Activated B cell treated with CpG ODN at 0.5 μM for 24 hours (primary cell): ENCODE data around the gene SH3RF3. TPM values are rescaled to one million over a fixed set of nuclear protein-coding genes. Genes with fewer than 3 reads are reported as not detected.

Experiments used
- ATAC-seq: fragments of 200-7000 bp; cut with Tn5 transposase; one replicate; pipeline ENCODE4 v1.10.0; 2021; ENCODE audit warnings: low read depth, mild to moderate bottlenecking, moderate library complexity
- CTCF ChIA-PET: fragments of 350-600 bp; sonication (Branson Sonifier 250); formaldehyde crosslinking; loops from one replicate; lab custom pipeline; 2021; ENCODE audit warnings: antibody characterized with exemption; lab: Charles Lee
- POLR2A ChIA-PET: fragments of 350-600 bp; sonication (Branson Sonifier 250); formaldehyde crosslinking; loops from one replicate; lab custom pipeline; 2021; ENCODE audit warnings: antibody characterized with exemption; lab: Charles Lee
- DNase-seq: peaks from one replicate; pipeline ENCODE4 v3.0.0; 2022
- H3K27ac Mint-ChIP-seq: one replicate; pipeline ENCODE4 v1.8.0; 2020; ENCODE audit warnings: mixed read lengths
- H3K27me3 Mint-ChIP-seq: one replicate; pipeline ENCODE4 v1.8.0; 2021; ENCODE audit warnings: mixed read lengths
- H3K36me3 Mint-ChIP-seq: one replicate; pipeline ENCODE4 v1.8.0; 2021; ENCODE audit warnings: low read depth, mixed read lengths
- H3K4me1 Mint-ChIP-seq: one replicate; pipeline ENCODE4 v1.8.0; 2021; ENCODE audit warnings: mixed read lengths
- H3K4me3 Mint-ChIP-seq: one replicate; pipeline ENCODE4 v1.8.0; 2020; ENCODE audit warnings: mild to moderate bottlenecking, mixed read lengths
- H3K9me3 Mint-ChIP-seq: one replicate; pipeline ENCODE4 v1.8.0; 2020; ENCODE audit warnings: mixed read lengths
- CTCF ChIP-seq: fragments of 200-600 bp; IDR thresholded peaks from one replicate; pipeline ENCODE4 v1.8.0; 2022; ENCODE audit warnings: antibody characterized with exemption, mild to moderate bottlenecking
- intact Hi-C: fragments of 100-400 bp; cut with micrococcal nuclease; formaldehyde crosslinking; loops from one replicate; pipeline ENCODE4 v1.15.1; 2024
- total RNA-seq: library from RNA; stranded (reverse); gene quantifications from 2 replicates; pipeline ENCODE4 v1.2.3, GENCODE V29; 2022

The SH3RF3 gene
- total RNA-seq, 1 donor from 2014 or later = 0.09 TPM

DNA sequence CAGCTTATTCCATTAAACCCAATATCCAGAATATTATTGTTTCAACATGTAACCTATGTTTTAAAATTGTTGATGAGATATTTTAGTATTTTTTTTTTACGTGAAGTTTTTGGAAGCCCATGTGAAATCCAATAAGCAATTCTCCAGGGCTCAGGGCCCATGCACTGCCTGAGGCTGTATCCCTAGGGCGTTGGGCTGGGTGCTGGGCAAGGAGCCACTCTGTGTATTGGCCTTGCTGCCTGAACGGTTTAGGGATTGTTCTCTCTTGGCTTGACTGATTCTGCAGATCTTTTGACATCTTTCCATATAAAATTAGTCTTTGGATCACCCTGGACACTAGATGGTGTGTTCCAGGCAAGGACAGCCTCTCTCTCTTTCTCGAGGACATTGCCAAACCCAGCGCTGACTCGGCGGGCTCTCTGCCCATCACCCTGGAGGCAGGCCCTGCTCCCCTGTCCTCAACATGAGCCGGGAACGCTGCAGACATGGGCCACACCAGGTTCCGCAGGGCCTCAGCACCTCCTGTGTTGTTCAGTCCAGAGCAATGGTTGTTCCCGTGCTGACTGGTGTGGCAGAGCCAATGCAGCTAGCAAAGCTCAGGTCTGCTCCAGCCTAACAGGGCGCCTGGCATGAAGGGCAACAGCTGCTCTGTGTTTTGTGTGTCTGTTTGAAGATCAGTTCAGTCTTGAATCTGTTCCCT lies 321.7 kb downstream of the SH3RF3 start:
- Mint-ChIP-seq H3K4me1 (no peaks in the 10 kb centered on the region), H3K4me3 (no peak overlapping the region)
- ATAC-seq = no peak

DNA sequence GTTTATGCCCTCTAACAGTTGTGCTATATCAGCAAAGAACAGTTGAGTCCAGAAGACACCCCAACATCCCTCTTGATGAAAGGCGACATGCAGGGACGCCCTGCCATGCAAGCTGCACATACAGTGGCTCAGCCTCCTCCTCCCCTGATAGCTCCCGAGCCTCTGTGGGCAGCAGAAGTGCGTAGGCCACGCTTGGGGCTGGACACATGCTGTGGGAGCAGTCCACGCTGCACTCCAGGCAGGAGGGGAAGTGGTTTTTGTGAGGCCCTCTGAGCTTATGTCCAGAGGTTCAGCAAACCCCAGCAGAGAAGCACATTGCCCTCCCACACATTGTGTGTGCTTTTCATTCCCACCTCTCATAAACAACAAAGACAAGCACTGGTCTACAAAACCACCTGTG lies 322.7 kb downstream of the SH3RF3 start:
- CTCF ChIA-PET = no interaction called here
- ATAC-seq (no peak), DNase-seq (no peak)
- Mint-ChIP-seq H3K4me1 (no peaks in the 10 kb centered on the region), H3K27me3 (no peaks in the 10 kb centered on the region), H3K9me3 (no peaks in the 10 kb centered on the region), H3K4me3 (no peak overlapping the region), H3K27ac (no peak overlapping the region), H3K36me3 (no peaks in the 10 kb centered on the region)
- intact Hi-C loops = no loop called here
- POLR2A ChIA-PET = no interaction called here
- TF ChIP-seq CTCF = no peak

More for the DNA sequence above, 321.7 kb downstream of the SH3RF3 start:
- intact Hi-C loops = no loop called here
- ChIA-PET POLR2A (no interaction called here), CTCF (no interaction called here)
- H3K9me3 Mint-ChIP-seq = no peaks in the 10 kb centered on the region
- no peak overlapping the region for H3K27ac Mint-ChIP-seq
- no peaks in the 10 kb centered on the region for H3K27me3 Mint-ChIP-seq
- no peak for TF ChIP-seq CTCF
- DNase-seq = no peak
- H3K36me3 Mint-ChIP-seq = no peaks in the 10 kb centered on the region

DNA sequence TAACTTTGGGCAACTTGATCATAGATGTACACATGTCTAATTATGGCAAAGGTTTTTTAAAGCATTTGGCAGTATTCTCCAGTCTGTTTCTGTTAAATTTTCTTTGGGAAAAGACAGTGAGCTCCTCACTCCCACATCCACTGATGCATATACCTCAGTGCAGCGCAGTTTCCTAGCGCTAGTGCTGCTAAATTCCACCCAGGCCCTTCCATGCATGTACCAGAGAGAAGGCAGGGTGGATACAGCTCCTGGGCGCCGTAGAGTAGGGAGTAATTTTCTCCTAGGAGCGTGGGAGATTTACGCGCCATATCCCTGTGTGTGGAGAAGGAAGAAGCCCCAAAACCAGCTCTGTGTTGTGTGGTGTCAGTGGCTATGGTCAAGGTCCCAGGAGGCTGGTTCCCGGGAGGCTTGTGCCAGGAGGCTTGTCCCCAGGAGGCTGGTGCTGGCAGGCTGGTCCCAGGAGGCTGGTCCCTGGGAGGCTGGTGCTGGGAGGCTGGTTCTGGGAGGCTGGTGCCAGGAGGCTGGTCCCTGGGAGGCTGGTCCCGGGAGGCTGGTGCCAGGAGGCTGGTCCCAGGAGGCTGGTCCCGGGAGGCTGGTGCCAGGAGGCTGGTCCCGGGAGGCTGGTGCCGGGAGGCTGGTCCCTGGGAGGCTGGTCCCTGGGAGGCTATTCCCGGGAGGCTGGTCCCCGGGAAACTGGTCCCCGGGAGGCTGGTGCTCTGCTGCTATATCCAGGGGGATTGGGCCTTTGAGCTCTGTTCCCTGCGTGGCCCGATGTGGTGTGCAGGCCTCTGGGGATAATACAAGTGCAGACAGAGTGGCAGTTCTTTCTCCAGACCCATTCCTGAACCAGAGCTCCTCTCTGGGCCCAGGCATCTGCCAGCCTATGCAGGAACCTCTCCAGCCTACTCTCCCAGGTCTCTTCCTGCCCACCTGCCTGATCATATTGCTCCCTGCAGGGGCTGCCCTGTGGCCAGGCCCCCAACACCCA lies 323.6 kb downstream of the SH3RF3 start:
- Mint-ChIP-seq H3K27me3 (no peaks in the 10 kb centered on the region), H3K27ac (no peak overlapping the region), H3K4me1 (peaks cover 1% of the 10 kb centered on the region), H3K36me3 (no peaks in the 10 kb centered on the region), H3K4me3 (no peak overlapping the region), H3K9me3 (no peaks in the 10 kb centered on the region)
- CTCF ChIA-PET = no interaction called here
- no peak for TF ChIP-seq CTCF
- ATAC-seq (no peak), DNase-seq (no peak)
- POLR2A ChIA-PET = no interaction called here
- intact Hi-C loops = no loop called here

DNA sequence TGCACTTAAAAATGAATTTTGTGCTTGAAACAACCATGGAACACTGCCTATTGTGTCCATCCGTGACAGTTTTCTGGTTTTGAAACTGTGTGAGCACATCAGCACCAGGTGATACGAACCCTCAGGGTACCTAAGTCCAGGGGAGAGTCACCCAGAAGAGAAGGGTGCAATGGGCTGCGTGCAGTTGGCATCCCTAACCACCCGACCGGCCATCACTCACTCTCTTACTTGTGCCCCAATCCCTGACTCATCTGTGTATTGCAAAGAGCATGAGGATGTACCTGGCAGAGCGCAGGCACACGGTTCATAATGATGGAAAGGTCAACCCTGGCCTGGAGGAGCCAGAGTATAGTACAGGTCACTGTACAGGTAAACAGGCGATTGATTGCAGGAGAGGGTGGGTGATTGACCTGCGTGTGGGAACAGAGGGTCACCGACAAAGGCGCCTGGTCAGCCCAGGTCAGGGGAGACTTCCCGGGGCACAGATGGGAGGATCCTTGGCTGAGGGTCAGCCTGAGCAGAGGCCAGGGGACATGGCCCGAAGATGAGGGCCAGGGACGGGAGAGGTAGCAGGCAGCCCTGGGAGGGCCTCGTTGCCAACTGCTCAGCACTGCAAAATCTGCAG lies 324.5 kb downstream of the SH3RF3 start:
- DNase-seq (no peak), ATAC-seq (no peak)
- no peak for TF ChIP-seq CTCF
- H3K36me3 Mint-ChIP-seq = no peaks in the 10 kb centered on the region
- intact Hi-C loops = no loop called here
- no peaks in the 10 kb centered on the region for H3K27me3 Mint-ChIP-seq
- H3K9me3 Mint-ChIP-seq = no peaks in the 10 kb centered on the region
- peaks cover 7% of the 10 kb centered on the region for H3K4me1 Mint-ChIP-seq
- H3K4me3 Mint-ChIP-seq = no peak overlapping the region
- CTCF ChIA-PET = no interaction called here
- POLR2A ChIA-PET = no interaction called here
- no peak overlapping the region for H3K27ac Mint-ChIP-seq

- no peak for TF ChIP-seq CTCF
- H3K4me3 Mint-ChIP-seq = no peak overlapping the region
- no peaks in the 10 kb centered on the region for H3K27me3 Mint-ChIP-seq
- intact Hi-C loops = no loop called here
- DNase-seq = no peak
- H3K27ac Mint-ChIP-seq = no peak overlapping the region
- H3K36me3 Mint-ChIP-seq = no peaks in the 10 kb centered on the region
- ChIA-PET CTCF (no interaction called here), POLR2A (no interaction called here)
- peaks cover 7% of the 10 kb centered on the region for H3K4me1 Mint-ChIP-seq
- no peak for ATAC-seq
- H3K9me3 Mint-ChIP-seq = no peaks in the 10 kb centered on the region
Measured at GRCh38 chr2:109454304-109454703, 325.3 kb downstream of the SH3RF3 start.
